Measurements from ENCODE around the gene NBEAL2.

NBEAL2 gene

DNA sequence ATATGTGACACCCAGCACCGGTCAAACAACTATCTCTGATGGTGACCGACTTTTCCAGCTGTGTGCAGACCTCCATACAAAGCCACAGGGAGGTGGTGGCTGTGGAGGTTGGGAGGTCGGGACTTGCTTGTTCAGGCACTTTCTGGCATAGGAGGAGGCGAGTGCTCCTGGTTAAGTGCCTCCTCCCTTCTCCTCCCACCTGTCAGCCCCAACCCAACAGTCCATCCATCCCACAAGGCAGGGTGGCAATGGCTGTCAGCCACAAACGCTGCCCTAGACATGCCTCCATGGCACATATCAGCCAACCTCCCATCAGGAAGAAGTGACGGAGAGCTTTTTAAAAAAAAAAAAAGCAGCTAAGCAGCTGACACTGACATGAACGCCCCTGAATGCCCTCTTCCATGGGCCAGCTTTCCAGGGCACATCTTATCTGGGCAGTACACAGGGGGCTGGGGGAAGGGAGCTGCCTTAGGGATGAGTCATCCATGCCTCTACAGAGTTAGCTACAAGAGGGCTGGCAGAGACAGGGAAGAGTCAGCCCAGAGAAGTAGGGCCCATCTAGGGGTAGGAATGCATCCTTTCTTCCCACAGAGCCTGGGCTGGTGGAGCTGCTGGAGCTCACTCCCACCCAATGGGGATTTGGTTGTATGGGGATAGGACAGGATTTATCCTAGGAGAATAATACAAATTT, 44.2 kb upstream of the NBEAL2 start:
- no peaks in the 10 kb centered on the region for H3K27me3 ChIP-seq (ENCODE audit: control insufficient read depth in 1 of 2, insufficient read depth in 2 of 2, low read length in 2 of 2)
- peak overlapping the region; percentile 91 for H3K27ac ChIP-seq (ENCODE audit: low read length)
- H3K4me1 ChIP-seq (ENCODE audit: control insufficient read depth, insufficient read depth, low read length), result peaks cover 82% of the 10 kb centered on the region
- no peaks in the 10 kb centered on the region for H3K9me3 ChIP-seq (ENCODE audit: control insufficient read depth in 2 of 2, low read length in 2 of 2)
- H3K36me3 ChIP-seq (ENCODE audit: control insufficient read depth in 2 of 2, insufficient read depth in 2 of 2, low read length in 2 of 2), result peaks cover 3 to 17% of the 10 kb centered on the region in 2 donors
- H3K9ac ChIP-seq (ENCODE audit: low read length in 2 of 2), result peak overlapping the region in 1 of 2 donors; percentile 13
- peak overlapping the region; percentile 6 to 49 for H3K4me3 ChIP-seq (ENCODE audit: low read length in 2 of 2)

DNA sequence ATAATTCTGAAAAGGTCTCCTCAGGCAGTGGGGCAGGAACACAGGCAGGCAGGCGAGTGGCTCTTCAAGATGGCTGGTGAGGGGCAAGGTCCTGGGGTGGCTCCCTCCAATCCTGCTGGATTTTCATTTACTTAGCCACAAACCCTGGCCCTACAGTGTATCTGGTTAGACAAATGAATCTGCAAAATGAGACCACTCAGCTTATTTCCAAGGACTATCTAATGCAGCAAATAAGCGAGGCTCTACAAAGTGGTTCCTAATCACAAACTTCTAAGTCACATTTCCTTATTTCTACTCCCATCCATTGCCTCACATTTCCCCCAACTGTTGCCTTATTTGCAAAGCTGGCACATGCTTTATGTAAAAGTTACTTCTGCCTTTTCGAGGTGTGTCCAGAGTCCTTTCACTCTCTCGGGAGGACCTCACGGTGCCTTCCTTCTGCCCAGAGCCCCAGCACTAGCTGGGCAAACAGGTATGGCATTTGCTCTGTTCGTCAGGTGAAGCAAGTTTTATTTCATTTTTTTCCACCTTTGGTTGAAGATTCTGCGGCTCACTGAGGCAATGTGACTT, 43.4 kb upstream of the NBEAL2 start:
- Histone ChIP-seq H3K27me3 (ENCODE audit: control insufficient read depth in 1 of 2, insufficient read depth in 2 of 2, low read length in 2 of 2) (no peaks in the 10 kb centered on the region), H3K4me1 (ENCODE audit: control insufficient read depth, insufficient read depth, low read length) (peaks cover 74% of the 10 kb centered on the region), H3K9me3 (ENCODE audit: control insufficient read depth in 2 of 2, low read length in 2 of 2) (no peaks in the 10 kb centered on the region), H3K9ac (ENCODE audit: low read length in 2 of 2) (peak overlapping the region in 1 of 2 donors; percentile 14), H3K27ac (ENCODE audit: low read length) (peak overlapping the region; percentile 91), H3K36me3 (ENCODE audit: control insufficient read depth in 2 of 2, insufficient read depth in 2 of 2, low read length in 2 of 2) (peaks cover 7 to 21% of the 10 kb centered on the region in 2 donors), H3K4me3 (ENCODE audit: low read length in 2 of 2) (peak overlapping the region in 1 of 2 donors; percentile 5)

DNA sequence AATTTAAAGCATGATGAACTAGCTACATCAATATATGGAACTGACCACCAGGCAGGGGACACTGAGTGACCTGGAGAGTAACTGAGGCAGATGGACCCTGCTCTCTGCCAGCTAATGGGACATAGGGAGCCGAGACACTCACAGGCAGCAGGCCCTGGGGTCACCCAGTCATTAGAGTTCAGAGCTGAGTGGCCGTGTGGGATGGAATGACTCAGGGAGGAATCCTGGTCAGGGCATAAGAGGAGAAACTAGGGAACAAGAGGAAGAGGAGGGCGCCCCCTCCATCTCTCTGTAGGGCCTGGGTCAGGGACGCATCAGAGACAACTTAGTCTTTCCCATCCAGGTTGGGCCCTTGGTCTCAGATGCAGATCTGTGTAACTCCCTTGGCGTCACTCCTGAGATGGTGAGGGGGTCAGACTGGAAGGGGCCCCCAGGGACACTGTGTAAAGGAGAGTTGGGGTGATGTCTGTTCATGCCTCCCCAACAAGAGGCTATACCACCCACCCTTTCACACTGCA, 42.7 kb upstream of the NBEAL2 start:
- H3K9me3 ChIP-seq (ENCODE audit: control insufficient read depth in 2 of 2, low read length in 2 of 2), result no peaks in the 10 kb centered on the region
- H3K4me1 ChIP-seq (ENCODE audit: control insufficient read depth, insufficient read depth, low read length), result peaks cover 67% of the 10 kb centered on the region
- peak overlapping the region; percentile 91 for H3K27ac ChIP-seq (ENCODE audit: low read length)
- H3K27me3 ChIP-seq (ENCODE audit: control insufficient read depth in 1 of 2, insufficient read depth in 2 of 2, low read length in 2 of 2), result no peaks in the 10 kb centered on the region
- H3K36me3 ChIP-seq (ENCODE audit: control insufficient read depth in 2 of 2, insufficient read depth in 2 of 2, low read length in 2 of 2), result peaks cover 7 to 21% of the 10 kb centered on the region in 2 donors
- H3K9ac ChIP-seq (ENCODE audit: low read length in 2 of 2), result no peak overlapping the region
- no peak overlapping the region for H3K4me3 ChIP-seq (ENCODE audit: low read length in 2 of 2)

DNA sequence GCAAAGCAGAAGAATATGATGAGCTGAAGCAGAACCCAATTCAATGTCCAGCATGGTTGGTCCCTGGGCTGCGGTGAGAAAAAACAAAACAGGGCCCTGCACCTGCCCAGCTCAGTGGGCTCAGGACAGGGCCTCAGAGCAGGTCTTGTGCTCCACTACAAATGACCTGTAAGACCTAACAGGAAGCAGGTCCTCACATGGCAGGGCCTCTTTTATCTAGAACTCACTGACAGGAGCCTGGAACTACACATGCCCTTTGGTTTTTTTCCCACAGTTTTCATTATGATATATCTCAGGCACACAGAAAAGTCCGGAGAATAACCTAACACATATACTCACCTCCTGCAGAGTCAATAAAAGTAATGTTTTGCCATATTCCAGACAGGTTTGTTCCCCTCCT, 41.3 kb upstream of the NBEAL2 start:
- Histone ChIP-seq H3K9me3 (ENCODE audit: control insufficient read depth in 2 of 2, low read length in 2 of 2) (no peaks in the 10 kb centered on the region), H3K9ac (ENCODE audit: low read length in 2 of 2) (no peak overlapping the region), H3K4me1 (ENCODE audit: control insufficient read depth, insufficient read depth, low read length) (peaks cover 60% of the 10 kb centered on the region), H3K36me3 (ENCODE audit: control insufficient read depth in 2 of 2, insufficient read depth in 2 of 2, low read length in 2 of 2) (peaks cover 7 to 21% of the 10 kb centered on the region in 2 donors), H3K27ac (ENCODE audit: low read length) (no peak overlapping the region), H3K4me3 (ENCODE audit: low read length in 2 of 2) (no peak overlapping the region), H3K27me3 (ENCODE audit: control insufficient read depth in 1 of 2, insufficient read depth in 2 of 2, low read length in 2 of 2) (no peaks in the 10 kb centered on the region)

DNA sequence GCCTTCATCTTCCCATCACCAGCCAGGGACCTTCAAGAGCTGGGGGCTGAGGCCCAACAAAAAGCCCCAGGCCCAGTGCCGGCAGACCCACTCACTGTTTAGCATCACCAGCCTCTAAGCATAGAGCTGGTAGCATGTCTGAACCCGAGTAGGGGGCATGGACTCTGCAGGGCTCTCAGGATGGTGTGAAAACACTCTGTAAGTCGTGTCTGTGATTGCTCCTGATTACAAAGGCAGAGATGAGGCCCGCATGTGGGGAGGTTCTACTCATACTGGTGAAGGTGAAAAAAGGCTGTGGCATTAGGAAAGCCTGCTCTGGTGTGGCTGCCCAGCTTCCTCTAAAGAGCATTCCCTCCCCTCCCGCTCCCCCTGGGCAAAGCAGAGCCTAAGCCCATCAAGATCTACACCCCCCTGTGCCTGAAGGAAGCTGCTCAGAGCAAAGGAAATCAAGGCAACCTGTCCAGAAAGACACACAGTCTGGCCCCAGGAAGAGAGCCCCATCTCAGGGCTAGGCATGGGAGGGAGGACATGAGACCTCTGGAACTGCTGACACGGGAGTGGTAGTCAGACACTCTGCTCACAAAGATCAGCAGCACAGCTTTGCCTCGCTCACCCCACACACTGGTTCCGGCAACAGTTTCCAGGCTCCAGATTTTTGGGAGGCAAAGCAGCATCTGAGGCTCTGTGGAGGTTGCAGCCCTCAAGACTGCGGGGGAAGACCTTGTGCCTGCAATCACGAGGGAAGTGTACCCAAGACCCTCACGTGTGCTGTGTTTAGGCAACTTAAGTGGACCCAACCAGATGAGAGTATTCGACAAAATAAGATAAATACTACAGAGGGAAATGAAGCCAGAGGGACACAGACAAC, 39.7 kb upstream of the NBEAL2 start:
- no peak overlapping the region for H3K9ac ChIP-seq (ENCODE audit: low read length in 2 of 2)
- no peaks in the 10 kb centered on the region for H3K9me3 ChIP-seq (ENCODE audit: control insufficient read depth in 2 of 2, low read length in 2 of 2)
- H3K4me3 ChIP-seq (ENCODE audit: low read length in 2 of 2), result no peak overlapping the region
- peaks cover 7 to 21% of the 10 kb centered on the region in 2 donors for H3K36me3 ChIP-seq (ENCODE audit: control insufficient read depth in 2 of 2, insufficient read depth in 2 of 2, low read length in 2 of 2)
- H3K4me1 ChIP-seq (ENCODE audit: control insufficient read depth, insufficient read depth, low read length), result peaks cover 57% of the 10 kb centered on the region
- H3K27me3 ChIP-seq (ENCODE audit: control insufficient read depth in 1 of 2, insufficient read depth in 2 of 2, low read length in 2 of 2), result no peaks in the 10 kb centered on the region
- no peak overlapping the region for H3K27ac ChIP-seq (ENCODE audit: low read length)

DNA sequence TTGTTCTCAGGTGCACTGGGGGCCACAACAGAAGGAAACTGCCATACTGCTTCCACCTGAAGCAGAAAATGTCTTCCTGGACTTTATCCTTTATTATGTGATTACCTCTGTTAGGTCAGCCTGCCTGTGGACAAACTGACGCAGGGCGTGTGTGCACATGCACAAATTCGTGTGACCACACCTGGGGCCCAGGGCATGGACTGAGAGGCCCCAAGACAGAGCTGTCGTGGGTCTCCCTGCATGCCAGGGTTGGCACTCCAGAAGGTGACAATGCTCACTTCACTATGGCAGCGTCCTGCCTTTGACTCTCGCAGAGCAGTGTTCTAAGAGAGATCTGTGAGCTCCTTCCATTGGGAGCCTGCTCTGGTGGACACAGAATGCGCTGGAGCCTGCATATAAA, 37.4 kb upstream of the NBEAL2 start:
- no peaks in the 10 kb centered on the region for H3K9me3 ChIP-seq (ENCODE audit: control insufficient read depth in 2 of 2, low read length in 2 of 2)
- H3K4me3 ChIP-seq (ENCODE audit: low read length in 2 of 2), result no peak overlapping the region
- H3K27ac ChIP-seq (ENCODE audit: low read length), result no peak overlapping the region
- peaks cover 41% of the 10 kb centered on the region for H3K4me1 ChIP-seq (ENCODE audit: control insufficient read depth, insufficient read depth, low read length)
- H3K36me3 ChIP-seq (ENCODE audit: control insufficient read depth in 2 of 2, insufficient read depth in 2 of 2, low read length in 2 of 2), result peaks cover 9 to 21% of the 10 kb centered on the region in 2 donors
- no peaks in the 10 kb centered on the region for H3K27me3 ChIP-seq (ENCODE audit: control insufficient read depth in 1 of 2, insufficient read depth in 2 of 2, low read length in 2 of 2)
- H3K9ac ChIP-seq (ENCODE audit: low read length in 2 of 2), result no peak overlapping the region

DNA sequence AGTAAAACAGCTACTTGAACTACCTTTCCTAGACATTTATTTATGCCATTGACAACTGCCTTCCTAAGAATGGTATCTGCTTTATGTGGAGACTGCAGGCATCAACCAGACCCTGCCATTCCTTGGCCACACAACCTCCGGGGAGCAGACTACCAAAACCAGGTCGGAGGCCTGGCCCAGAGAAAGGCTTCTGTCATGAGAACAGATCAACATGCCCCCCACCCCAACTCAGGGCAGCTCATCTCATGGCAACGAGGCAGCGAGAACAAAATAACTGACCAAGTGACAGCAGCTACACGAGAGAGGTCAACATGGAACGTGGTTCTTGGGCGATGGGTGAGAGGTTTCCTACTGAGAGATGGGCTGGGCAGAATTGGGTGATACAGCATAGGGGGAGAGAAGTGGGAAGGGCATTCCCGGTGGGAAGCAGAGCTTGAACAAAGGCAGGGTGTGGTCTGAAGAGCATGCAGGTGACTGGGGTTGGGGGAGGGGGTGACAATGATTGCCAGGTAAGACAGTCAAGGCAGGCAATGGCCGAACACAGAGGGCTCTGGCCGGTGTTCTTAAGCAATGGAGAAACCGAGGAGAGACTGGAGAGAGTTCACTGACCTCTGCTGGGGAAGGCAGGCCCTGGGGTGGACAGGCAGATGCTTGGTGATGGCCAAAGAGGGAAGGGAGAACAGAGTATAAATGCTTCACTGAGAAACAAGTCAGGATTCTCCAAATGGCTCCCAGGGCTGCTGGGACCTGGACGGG, 36.8 kb upstream of the NBEAL2 start:
- H3K4me3 ChIP-seq (ENCODE audit: low read length in 2 of 2), result no peak overlapping the region
- no peak overlapping the region for H3K9ac ChIP-seq (ENCODE audit: low read length in 2 of 2)
- H3K36me3 ChIP-seq (ENCODE audit: control insufficient read depth in 2 of 2, insufficient read depth in 2 of 2, low read length in 2 of 2), result peaks cover 10 to 22% of the 10 kb centered on the region in 2 donors
- no peaks in the 10 kb centered on the region for H3K9me3 ChIP-seq (ENCODE audit: control insufficient read depth in 2 of 2, low read length in 2 of 2)
- H3K27me3 ChIP-seq (ENCODE audit: control insufficient read depth in 1 of 2, insufficient read depth in 2 of 2, low read length in 2 of 2), result no peaks in the 10 kb centered on the region
- H3K27ac ChIP-seq (ENCODE audit: low read length), result no peak overlapping the region
- H3K4me1 ChIP-seq (ENCODE audit: control insufficient read depth, insufficient read depth, low read length), result peaks cover 45% of the 10 kb centered on the region

DNA sequence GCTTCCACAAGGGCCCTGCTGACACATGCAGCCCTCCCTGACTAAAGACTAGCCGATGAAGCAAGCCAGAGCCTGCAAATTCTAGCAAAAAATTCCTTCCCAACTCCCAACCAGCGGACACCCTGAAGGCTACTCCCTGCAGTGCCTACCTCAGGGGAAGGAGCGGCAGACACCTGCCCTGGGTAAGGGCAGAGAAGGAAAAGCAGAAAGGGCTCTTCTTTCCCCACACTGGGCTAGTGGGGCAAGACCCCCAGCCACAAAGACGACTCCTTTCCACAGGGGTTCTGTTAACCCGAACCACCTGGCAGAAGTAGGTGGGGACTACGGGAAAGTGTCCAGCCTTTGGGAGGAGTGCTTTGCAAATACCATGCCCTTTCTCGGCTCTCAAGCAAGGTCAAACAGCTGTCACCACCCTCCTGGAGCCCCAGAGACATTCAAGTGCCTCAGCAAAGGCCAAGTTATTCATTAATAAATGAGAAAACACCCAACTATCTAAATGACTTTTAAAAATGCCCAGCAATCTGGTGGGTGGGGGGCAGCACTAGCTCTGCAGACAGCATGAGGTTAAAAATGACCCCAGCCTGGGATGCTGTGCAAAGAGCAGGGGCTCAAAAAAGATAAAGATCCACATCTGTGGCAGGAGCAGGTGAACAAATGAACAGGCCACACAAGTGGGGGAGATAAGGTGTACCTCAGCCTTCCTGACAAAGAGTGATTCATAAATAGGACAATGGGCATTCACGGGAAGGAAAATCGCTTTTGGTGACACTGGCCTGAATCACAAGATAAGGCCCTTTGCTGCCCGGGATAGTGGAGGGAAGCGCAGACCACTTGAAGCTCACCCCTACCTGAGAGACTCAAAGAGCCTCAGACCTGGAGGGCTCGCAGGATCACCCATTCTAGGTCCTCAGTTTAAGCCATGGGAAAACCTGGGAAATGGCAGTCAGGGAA, 36.0 kb upstream of the NBEAL2 start:
- no peaks in the 10 kb centered on the region for H3K27me3 ChIP-seq (ENCODE audit: control insufficient read depth in 1 of 2, insufficient read depth in 2 of 2, low read length in 2 of 2)
- H3K4me1 ChIP-seq (ENCODE audit: control insufficient read depth, insufficient read depth, low read length), result peaks cover 48% of the 10 kb centered on the region
- peak overlapping the region in 1 of 2 donors; percentile 13 for H3K9ac ChIP-seq (ENCODE audit: low read length in 2 of 2)
- H3K4me3 ChIP-seq (ENCODE audit: low read length in 2 of 2), result no peak overlapping the region
- no peaks in the 10 kb centered on the region for H3K9me3 ChIP-seq (ENCODE audit: control insufficient read depth in 2 of 2, low read length in 2 of 2)
- H3K36me3 ChIP-seq (ENCODE audit: control insufficient read depth in 2 of 2, insufficient read depth in 2 of 2, low read length in 2 of 2), result peaks cover 14 to 21% of the 10 kb centered on the region in 2 donors
- H3K27ac ChIP-seq (ENCODE audit: low read length), result peak overlapping the region; percentile 6

DNA sequence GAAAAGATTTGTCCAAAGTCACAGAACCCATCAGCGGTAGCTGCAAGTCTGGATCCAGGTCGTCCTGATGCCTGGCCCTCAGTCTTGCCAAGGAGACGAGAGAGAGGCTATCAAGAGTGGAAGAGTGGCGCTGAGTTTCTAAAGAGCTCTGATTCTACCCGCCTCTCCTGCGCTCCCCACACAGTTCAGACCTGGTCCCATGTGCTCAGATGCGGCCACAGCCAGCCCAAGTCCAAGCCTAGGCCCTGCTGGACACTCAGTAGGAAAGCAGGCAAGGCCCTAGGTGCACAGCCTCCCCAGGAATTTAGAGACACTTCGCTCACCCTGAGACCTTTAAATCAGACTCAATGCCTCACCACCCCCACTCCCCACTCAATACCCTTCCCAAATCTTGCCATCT, 35.3 kb upstream of the NBEAL2 start:
- Histone ChIP-seq H3K4me1 (ENCODE audit: control insufficient read depth, insufficient read depth, low read length) (peaks cover 48% of the 10 kb centered on the region), H3K36me3 (ENCODE audit: control insufficient read depth in 2 of 2, insufficient read depth in 2 of 2, low read length in 2 of 2) (peaks cover 14 to 19% of the 10 kb centered on the region in 2 donors), H3K27me3 (ENCODE audit: control insufficient read depth in 1 of 2, insufficient read depth in 2 of 2, low read length in 2 of 2) (no peaks in the 10 kb centered on the region), H3K27ac (ENCODE audit: low read length) (peak overlapping the region; percentile 6), H3K9ac (ENCODE audit: low read length in 2 of 2) (no peak overlapping the region), H3K9me3 (ENCODE audit: control insufficient read depth in 2 of 2, low read length in 2 of 2) (no peaks in the 10 kb centered on the region), H3K4me3 (ENCODE audit: low read length in 2 of 2) (no peak overlapping the region)
